Measurements from ENCODE around the gene RAP1GAP2. TPM values are rescaled to one million over a fixed set of nuclear protein-coding genes. Genes with fewer than 3 reads are reported as not detected.

RAP1GAP2 gene
- total RNA-seq, 1 donor from 2014 or later: 17.0 TPM

DNA sequence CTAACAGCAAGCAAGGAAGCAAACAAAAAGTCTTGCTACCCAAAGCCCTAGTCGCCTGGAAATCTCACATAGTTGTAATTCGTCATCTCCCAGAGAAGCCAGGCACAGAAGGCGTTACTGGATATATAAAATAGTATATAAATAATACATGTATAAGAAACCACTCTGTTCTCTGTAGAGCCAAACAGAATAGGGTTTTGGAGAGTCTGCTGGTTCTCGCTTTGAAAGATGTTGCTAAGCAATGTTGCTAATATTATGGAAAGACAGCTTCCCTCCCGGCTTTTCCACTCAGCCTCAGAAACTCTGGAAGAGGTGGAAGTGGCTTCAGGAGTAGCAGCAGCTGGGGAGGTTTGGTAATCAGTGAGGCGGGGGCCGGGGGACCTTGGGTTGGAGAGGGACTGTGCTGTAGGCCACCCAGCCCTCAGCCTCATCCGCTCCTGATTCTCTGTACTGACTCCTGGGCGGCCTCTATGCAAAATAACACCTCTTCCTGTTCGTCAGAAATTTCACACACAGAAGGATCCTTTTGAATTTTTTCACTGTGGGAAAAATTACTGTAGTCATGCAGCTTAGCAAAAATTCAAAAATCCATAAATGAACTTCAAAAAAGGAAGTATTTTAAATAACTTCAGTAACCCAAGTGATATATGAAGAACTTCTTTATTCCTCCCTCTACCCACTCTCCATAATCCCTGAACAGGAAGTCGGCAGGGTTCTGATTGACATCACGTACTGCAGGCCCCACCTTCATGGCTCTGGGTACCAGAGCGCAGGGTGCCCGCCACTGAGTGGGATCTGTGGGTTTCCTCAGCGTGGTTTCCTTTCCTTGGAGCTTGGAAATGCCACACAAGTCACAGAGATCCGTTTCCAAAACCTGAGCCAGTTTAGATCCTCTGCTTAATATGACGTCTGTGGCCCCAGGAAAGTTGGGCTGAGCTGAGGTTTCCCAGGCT, 51.4 kb downstream of the RAP1GAP2 start:
- no peak for DNase-seq
- no peak overlapping the region for H3K4me3 ChIP-seq
- H3K9me3 ChIP-seq: no peaks in the 10 kb centered on the region
- ATAC-seq: peak; percentile 29 to 52
- TF ChIP-seq, protein P1, sequence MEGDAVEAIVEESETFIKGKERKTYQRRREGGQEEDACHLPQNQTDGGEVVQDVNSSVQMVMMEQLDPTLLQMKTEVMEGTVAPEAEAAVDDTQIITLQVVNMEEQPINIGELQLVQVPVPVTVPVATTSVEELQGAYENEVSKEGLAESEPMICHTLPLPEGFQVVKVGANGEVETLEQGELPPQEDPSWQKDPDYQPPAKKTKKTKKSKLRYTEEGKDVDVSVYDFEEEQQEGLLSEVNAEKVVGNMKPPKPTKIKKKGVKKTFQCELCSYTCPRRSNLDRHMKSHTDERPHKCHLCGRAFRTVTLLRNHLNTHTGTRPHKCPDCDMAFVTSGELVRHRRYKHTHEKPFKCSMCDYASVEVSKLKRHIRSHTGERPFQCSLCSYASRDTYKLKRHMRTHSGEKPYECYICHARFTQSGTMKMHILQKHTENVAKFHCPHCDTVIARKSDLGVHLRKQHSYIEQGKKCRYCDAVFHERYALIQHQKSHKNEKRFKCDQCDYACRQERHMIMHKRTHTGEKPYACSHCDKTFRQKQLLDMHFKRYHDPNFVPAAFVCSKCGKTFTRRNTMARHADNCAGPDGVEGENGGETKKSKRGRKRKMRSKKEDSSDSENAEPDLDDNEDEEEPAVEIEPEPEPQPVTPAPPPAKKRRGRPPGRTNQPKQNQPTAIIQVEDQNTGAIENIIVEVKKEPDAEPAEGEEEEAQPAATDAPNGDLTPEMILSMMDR (IDR thresholded peaks at IDR 0.05): no peak
- no peak overlapping the region for H3K27ac ChIP-seq
- H3K27me3 ChIP-seq (ENCODE audit: low read depth): peaks cover under 1% of the 10 kb centered on the region
- H3K4me1 ChIP-seq: peaks cover 12% of the 10 kb centered on the region
- intact Hi-C loops (cut with DNase I): no loop called here
- no peaks in the 10 kb centered on the region for H3K36me3 ChIP-seq

DNA sequence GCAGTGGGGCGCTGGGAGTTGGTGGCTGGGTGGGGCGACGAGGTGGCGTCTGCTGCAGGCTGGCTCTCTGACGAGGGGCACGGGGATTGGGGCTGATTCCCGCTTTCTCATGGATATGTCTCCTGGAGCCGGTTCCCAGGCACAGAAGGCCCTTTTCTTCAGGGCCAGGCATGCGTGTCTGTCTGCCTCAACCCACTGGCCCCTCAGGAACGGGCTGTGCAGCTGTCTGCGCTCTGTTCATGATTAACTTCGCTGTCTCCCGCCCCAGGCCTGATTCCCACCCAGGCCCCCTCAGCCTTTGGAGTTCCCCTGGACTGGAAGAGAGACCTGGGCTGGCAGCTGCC, 53.1 kb downstream of the RAP1GAP2 start:
- ATAC-seq (no peak), DNase-seq (no peak)
- peaks cover 10% of the 10 kb centered on the region for H3K27me3 ChIP-seq (ENCODE audit: low read depth)
- TF ChIP-seq, protein P1 (IDR thresholded peaks at IDR 0.05): no peak
- H3K9me3 ChIP-seq: no peaks in the 10 kb centered on the region
- H3K27ac ChIP-seq: no peak overlapping the region
- intact Hi-C loops (cut with DNase I): no loop called here
- no peak overlapping the region for H3K4me3 ChIP-seq
- peaks cover 21% of the 10 kb centered on the region for H3K4me1 ChIP-seq
- H3K36me3 ChIP-seq: no peaks in the 10 kb centered on the region

DNA sequence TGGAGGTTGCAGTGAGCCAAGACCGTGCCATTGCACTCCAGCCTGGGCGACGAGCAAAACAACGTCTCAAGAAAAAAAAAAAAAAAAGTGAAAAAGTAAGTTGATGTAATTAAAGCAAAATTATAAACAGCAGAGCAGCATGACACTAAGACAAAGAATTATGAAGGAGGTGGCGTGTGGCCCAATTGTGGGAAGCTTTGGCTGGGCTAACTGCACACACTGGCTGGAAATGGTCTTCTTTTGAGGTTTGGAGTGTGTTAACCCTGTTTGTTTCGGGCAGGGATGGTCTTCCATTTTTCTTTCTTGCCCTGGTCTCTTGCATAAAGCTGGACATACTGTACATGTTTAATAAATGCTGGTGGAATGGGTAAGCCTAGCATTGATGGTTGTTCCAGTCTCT, 54.8 kb downstream of the RAP1GAP2 start:
- ATAC-seq: no peak
- intact Hi-C loops (cut with DNase I): no loop called here
- Histone ChIP-seq H3K36me3 (no peaks in the 10 kb centered on the region), H3K4me1 (peaks cover 29% of the 10 kb centered on the region), H3K9me3 (no peaks in the 10 kb centered on the region), H3K27ac (no peak overlapping the region), H3K27me3 (ENCODE audit: low read depth) (peaks cover 27% of the 10 kb centered on the region), H3K4me3 (no peak overlapping the region)
- TF ChIP-seq, protein P1 (IDR thresholded peaks at IDR 0.05): no peak
- no peak for DNase-seq

DNA sequence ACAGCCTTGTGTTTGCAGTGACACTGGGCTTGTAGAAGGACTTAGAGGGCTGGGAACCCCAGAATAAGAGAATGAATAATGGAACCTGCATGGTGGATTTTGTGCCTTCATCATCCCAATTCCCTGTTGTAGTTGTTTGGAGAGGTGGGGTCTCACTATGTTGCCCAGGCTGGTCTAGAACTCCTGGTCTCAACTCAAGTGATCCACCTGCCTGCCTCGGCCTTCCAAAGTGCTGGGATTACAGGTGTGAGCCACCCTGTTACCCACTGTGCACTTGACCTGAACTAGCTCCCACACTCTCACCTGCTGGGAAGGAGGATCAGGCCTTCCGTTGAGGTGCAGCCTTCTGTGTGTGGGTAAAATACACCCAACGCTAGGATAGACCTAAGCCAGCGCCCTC, 55.4 kb downstream of the RAP1GAP2 start:
- no peaks in the 10 kb centered on the region for H3K9me3 ChIP-seq
- intact Hi-C loops (cut with DNase I): no loop called here
- H3K27me3 ChIP-seq (ENCODE audit: low read depth): peaks cover 33% of the 10 kb centered on the region
- H3K36me3 ChIP-seq: no peaks in the 10 kb centered on the region
- no peak overlapping the region for H3K4me3 ChIP-seq
- peaks cover 29% of the 10 kb centered on the region for H3K4me1 ChIP-seq
- no peak for ATAC-seq
- DNase-seq: no peak
- no peak overlapping the region for H3K27ac ChIP-seq
- TF ChIP-seq, protein P1 (IDR thresholded peaks at IDR 0.05): no peak

DNA sequence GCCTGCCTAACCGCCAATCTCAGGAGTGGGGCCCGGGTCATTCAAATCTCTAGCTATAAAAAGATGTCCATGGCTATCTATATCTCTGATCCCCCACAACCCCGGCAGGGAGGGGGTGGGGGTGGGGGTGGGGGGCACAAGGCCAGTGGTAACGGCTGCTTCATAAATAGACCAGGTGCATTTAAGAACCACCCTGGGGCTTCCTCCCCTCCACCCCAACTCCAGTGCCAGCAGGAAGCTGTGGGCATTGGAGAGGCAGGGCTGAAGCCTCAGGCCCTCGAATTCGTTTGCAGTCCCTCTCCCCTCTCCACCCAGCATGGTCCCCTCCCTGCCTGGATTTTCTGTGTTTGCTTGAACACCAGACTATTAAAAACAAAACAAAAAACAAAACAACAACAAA, 56.0 kb downstream of the RAP1GAP2 start:
- Histone ChIP-seq H3K9me3 (no peaks in the 10 kb centered on the region), H3K4me1 (peaks cover 29% of the 10 kb centered on the region), H3K36me3 (no peaks in the 10 kb centered on the region), H3K4me3 (no peak overlapping the region), H3K27me3 (ENCODE audit: low read depth) (peaks cover 34% of the 10 kb centered on the region), H3K27ac (no peak overlapping the region)
- no peak for ATAC-seq
- TF ChIP-seq, protein P1 (IDR thresholded peaks at IDR 0.05): no peak
- intact Hi-C loops (cut with DNase I): no loop called here
- no peak for DNase-seq

Measured in lower lobe of right lung (tissue), 2 donors.